MCF 10A (cell line): ENCODE data around the gene TTLL6. TPM values are rescaled to one million over a fixed set of nuclear protein-coding genes. Genes with fewer than 3 reads are reported as not detected.

Experiments used
- BruUV-seq: library from RNA; stranded (reverse); fragments of 400-500 nt; replicated peaks from 2 replicates; lab custom pipeline; 2021; lab: Mats Ljungman, UMichigan
- CTCF ChIA-PET: fragments of 300-600 bp; sonication (Branson Sonifier 250); formaldehyde crosslinking; extraction: SDS; loops from one replicate; lab custom pipeline; 2021; ENCODE audit warnings: antibody characterized with exemption, inconsistent platforms; lab: Yijun Ruan, JAX
- POLR2A ChIA-PET: fragments of 300-600, 350-650 bp; sonication (Branson Sonifier 250); formaldehyde crosslinking; extraction: SDS; loops from one replicate; lab custom pipeline; 2020; ENCODE audit warnings: antibody characterized with exemption, inconsistent platforms; lab: Yijun Ruan, JAX
- DNase-seq: peaks from one replicate; pipeline ENCODE4 v3.0.0-alpha.2; 2018; ENCODE audit not compliant: unreplicated experiment
- H3K27ac Mint-ChIP-seq: one replicate; pipeline ENCODE4 v1.8.0; 2022; ENCODE audit warnings: mild to moderate bottlenecking, low read depth, mixed read lengths; ENCODE audit not compliant: unreplicated experiment
- H3K27me3 Mint-ChIP-seq: one replicate; pipeline ENCODE4 v1.8.0; 2022; ENCODE audit warnings: mixed read lengths; ENCODE audit not compliant: insufficient read depth, unreplicated experiment
- H3K36me3 Mint-ChIP-seq: one replicate; pipeline ENCODE4 v1.8.0; 2022; ENCODE audit warnings: mild to moderate bottlenecking, moderate library complexity, mixed read lengths; ENCODE audit not compliant: insufficient read depth, unreplicated experiment
- H3K4me1 Mint-ChIP-seq: one replicate; pipeline ENCODE4 v1.8.0; 2022; ENCODE audit warnings: mixed read lengths; ENCODE audit not compliant: insufficient read depth, unreplicated experiment
- H3K4me3 Mint-ChIP-seq: one replicate; pipeline ENCODE4 v1.8.0; 2022; ENCODE audit warnings: mild to moderate bottlenecking, moderate library complexity, mixed read lengths; ENCODE audit not compliant: unreplicated experiment
- H3K9me3 Mint-ChIP-seq: one replicate; pipeline ENCODE4 v1.8.0; 2022; ENCODE audit warnings: mixed read lengths; ENCODE audit not compliant: unreplicated experiment
- CTCF ChIP-seq: fragments of 200-600 bp; IDR thresholded peaks from one replicate; pipeline ENCODE4 v1.8.0; 2022; ENCODE audit warnings: antibody characterized with exemption, mild to moderate bottlenecking; ENCODE audit not compliant: unreplicated experiment
- intact Hi-C: fragments of 100-400 bp; cut with micrococcal nuclease; formaldehyde crosslinking; loops from 2 replicates; pipeline ENCODE4 v1.14.1; 2022
- total RNA-seq: library from RNA; stranded (reverse); gene quantifications from 2 replicates; pipeline ENCODE4 v1.2.3, GENCODE V29; 2022

Gene TTLL6
- total RNA-seq, 1 experiment from 2014 or later, result not detected

DNA sequence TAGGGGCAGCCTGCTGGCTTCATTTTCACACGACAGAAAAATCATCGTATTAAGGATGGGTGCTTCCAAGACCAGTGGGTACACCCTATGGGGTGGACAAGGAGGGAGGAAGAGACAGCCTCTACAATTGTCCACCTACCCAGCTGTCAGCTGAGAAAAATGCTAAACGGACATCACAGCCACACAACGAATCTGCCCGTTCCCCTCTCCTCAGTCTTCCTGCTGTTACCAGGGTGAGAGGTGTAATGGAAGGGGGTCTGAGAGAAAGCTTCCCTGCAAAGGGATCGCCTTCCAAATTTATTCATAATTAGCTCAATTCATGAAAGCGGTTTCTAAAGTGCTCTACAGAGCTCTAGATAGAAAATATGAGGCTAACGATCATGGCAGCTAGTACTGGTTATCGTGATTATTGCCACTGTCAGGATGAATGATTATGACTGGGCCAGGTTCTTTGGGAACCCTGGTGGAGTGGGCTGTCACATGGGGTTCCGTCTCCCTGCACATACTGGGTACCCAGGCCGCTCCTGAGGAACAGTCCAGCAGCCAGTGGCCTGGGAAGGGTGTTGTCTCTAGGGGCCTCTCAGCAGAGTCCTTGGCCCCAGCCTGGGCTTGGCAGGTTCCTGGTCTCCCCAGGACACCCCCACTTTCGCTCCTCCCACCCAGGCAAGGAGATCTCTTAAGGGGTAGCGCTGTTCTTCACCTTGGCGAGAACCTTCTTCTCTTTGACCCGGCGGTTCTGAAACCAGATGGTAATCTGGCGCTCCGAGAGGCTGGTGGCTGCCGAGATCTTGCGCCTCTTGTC is 90.7 kb downstream of the TTLL6 start:
- ChIA-PET CTCF (interaction anchor here (0.6 to 5.0 kb wide), 15 partner anchors 21 to 312 kb away, joined by 3 to 81 read pairs (median 5); no protein-coding TSS in a partner anchor), POLR2A (interaction anchor here (3.5 kb wide), 1 partner anchor 65 kb away, joined by 17 read pairs; no protein-coding TSS in a partner anchor)
- Mint-ChIP-seq H3K4me1 (peaks cover 11% of the 10 kb centered on the region), H3K27ac (no peak overlapping the region), H3K27me3 (peaks cover 75% of the 10 kb centered on the region), H3K4me3 (no peak overlapping the region), H3K9me3 (no peaks in the 10 kb centered on the region), H3K36me3 (no peaks in the 10 kb centered on the region)
- no peak for TF ChIP-seq CTCF
- BruUV-seq, result no TSS peak
- intact Hi-C loops, result no loop called here
- no peak for DNase-seq

DNA sequence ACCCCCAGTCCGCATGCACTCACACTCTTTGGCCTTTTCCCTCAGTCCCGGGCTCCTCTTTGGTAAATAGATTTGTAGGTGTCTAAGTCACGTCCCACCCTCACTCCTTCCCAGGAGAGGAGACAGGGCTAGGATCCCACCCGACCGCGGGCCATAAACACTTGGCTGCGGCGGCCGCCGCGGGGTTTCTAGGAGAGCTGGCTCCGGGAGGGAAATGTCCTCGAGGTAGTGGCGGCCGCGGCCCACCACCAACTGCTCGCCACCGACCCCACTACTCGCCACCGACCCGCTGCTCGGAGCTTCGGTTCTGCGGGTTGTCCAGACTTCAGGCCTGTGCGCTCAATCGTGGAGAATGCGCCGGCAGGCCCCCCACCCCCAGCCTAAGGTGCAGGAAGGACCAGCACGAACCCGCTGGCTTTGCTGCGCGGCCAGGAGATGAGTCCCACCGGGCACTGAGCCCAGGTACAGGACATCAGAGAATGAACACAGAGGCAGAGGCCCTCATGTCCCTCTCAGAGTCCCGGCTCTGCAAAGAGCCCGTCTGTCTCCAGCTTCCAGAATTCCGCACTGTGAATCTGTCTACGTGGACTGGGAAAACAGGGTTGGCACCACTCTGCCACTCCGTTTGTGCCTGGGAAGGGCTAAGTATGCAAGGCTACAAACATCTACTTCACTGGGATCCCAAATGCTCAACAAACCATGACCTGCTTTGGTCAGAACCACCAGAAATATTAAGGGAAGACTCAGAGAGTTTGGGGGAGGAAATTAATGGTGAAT is 91.6 kb downstream of the TTLL6 start:
- Mint-ChIP-seq H3K27me3 (peaks cover 66% of the 10 kb centered on the region), H3K27ac (no peak overlapping the region), H3K9me3 (no peaks in the 10 kb centered on the region), H3K4me1 (peaks cover 11% of the 10 kb centered on the region), H3K4me3 (peak overlapping the region; percentile 17), H3K36me3 (no peaks in the 10 kb centered on the region)
- DNase-seq, result no peak
- ChIA-PET CTCF (interaction anchor here (0.6 to 5.0 kb wide), 29 partner anchors 8 to 335 kb away, joined by 3 to 81 read pairs (median 4); no protein-coding TSS in a partner anchor), POLR2A (interaction anchor here (1.0 to 3.5 kb wide), 3 partner anchors 9 to 155 kb away, joined by 3 to 17 read pairs (median 6); no protein-coding TSS in a partner anchor)
- intact Hi-C loops, result no loop called here
- no TSS peak for BruUV-seq
- no peak for TF ChIP-seq CTCF

DNA sequence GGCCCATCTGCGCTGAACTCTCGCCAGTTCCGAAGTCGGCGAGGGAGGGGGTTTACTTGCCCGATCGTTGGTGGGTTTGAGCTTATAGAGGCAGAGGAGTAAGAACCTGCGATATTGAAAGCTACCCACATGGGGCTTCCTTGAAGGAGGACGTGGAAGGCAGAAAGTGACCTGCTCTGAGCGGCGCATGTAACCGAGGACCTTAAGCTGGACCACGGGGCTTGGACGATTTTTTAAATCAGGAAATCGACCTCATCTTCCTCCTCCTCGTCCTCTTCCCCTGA is 92.1 kb downstream of the TTLL6 start:
- no peak for DNase-seq
- Mint-ChIP-seq H3K36me3 (no peaks in the 10 kb centered on the region), H3K4me3 (peak overlapping the region; percentile 17), H3K4me1 (peaks cover 11% of the 10 kb centered on the region), H3K9me3 (no peaks in the 10 kb centered on the region), H3K27ac (no peak overlapping the region), H3K27me3 (peaks cover 61% of the 10 kb centered on the region)
- POLR2A ChIA-PET, result interaction anchor here (1.0 to 3.5 kb wide), 4 partner anchors 8 to 155 kb away, joined by 3 to 17 read pairs (median 4); no protein-coding TSS in a partner anchor
- BruUV-seq, result no TSS peak
- no peak for TF ChIP-seq CTCF
- intact Hi-C loops, result no loop called here
- CTCF ChIA-PET, result interaction anchor here (0.6 to 5.0 kb wide), 27 partner anchors 9 to 1274 kb away, joined by 3 to 81 read pairs (median 4); no protein-coding TSS in a partner anchor
